ENCODE measurements around the gene SYT8. TPM values are rescaled to one million over a fixed set of nuclear protein-coding genes. Genes with fewer than 3 reads are reported as not detected.

The SYT8 gene
- total RNA-seq, 4 donors from 2014 or later = 1.4 to 4.1 TPM; not detected in 2

GRCh38 chr11:1835671-1836010 is 851 bp downstream of the SYT8 start:
- intact Hi-C loops (cut with DNase I; ENCODE audit: low total_unique reads) (loop anchor here (5.0 kb wide), 1 partner anchor 317 kb away; no protein-coding TSS in a partner anchor), in situ Hi-C loops (cut with MboI; ENCODE audit: low pct_ligation_motif_present in 1 of 4, low pct_unique_long_range_greater_than_20kb in 1 of 4, low sequenced_read_pairs in 3 of 4) (no loop called here)
- Histone ChIP-seq H3K4me1 (peaks cover 29 to 44% (median 41%) of the 10 kb centered on the region in 4 donors), H3K9me3 (no peaks in the 10 kb centered on the region), H3K27ac (no peak overlapping the region), H3K4me3 (no peak overlapping the region), H3K36me3 (no peaks in the 10 kb centered on the region), H3K27me3 (no peaks in the 10 kb centered on the region)
- TF ChIP-seq EP300 (IDR thresholded peaks at IDR 0.05; ENCODE audit: low read depth) (no peak), POLR2A (IDR thresholded peaks at IDR 0.05) (no peak), POLR2AphosphoS5 (IDR thresholded peaks at IDR 0.05) (no peak)
- TF ChIP-seq, protein P1, sequence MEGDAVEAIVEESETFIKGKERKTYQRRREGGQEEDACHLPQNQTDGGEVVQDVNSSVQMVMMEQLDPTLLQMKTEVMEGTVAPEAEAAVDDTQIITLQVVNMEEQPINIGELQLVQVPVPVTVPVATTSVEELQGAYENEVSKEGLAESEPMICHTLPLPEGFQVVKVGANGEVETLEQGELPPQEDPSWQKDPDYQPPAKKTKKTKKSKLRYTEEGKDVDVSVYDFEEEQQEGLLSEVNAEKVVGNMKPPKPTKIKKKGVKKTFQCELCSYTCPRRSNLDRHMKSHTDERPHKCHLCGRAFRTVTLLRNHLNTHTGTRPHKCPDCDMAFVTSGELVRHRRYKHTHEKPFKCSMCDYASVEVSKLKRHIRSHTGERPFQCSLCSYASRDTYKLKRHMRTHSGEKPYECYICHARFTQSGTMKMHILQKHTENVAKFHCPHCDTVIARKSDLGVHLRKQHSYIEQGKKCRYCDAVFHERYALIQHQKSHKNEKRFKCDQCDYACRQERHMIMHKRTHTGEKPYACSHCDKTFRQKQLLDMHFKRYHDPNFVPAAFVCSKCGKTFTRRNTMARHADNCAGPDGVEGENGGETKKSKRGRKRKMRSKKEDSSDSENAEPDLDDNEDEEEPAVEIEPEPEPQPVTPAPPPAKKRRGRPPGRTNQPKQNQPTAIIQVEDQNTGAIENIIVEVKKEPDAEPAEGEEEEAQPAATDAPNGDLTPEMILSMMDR (IDR thresholded peaks at IDR 0.05) = no peak
- WGBS, 2 donors (ENCODE audit: low coverage in 1 of 2) = 78% methylated on average over 12 of the region's 12 CpGs; no CpG with 5 or more reads in 1 of the 2 donors
- DNase-seq = no peak

DNA sequence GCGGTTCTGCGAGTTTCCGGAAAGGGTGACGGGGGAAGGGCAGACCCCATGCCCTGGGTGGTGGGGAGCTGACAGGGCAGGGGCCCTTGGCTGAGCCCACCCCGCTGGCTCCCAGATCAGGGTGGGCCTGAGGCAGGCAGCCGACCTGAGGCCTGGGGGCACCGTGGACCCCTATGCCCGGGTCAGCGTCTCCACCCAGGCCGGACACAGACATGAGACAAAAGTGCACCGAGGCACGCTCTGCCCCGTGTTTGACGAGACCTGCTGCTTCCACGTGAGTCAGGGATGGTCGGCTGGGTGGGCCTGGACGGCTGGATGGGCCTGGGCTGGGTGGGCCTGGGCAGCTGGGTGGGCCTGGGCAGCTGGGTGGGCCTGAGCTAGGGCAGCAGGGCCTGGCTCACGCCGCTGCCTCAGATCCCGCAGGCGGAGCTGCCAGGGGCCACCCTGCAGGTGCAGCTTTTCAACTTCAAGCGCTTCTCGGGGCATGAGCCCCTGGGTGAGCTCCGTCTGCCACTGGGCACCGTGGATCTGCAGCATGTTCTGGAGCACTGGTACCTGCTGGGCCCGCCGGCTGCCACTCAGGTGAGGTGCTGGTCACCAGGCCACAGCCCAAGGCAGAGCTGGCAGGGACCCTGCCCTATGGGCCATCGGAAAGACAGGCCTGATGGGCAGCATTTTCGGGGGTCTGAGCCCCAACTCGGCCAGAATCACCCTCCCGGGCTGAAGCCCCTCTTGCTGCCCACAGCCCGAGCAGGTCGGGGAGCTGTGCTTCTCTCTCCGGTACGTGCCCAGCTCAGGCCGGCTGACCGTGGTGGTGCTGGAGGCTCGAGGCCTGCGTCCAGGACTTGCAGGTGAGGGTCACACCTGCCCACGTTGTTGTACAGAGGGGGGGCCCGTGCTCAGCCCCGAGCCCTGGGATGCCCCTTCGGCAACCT is 1.5 kb downstream of the SYT8 start:
- 93% methylated on average over 23 of the region's 43 CpGs; no CpG with 5 or more reads in 1 of the 2 donors for WGBS, 2 donors (ENCODE audit: low coverage in 1 of 2)
- DNase-seq = no peak
- TF ChIP-seq POLR2A (IDR thresholded peaks at IDR 0.05) (no peak), EP300 (IDR thresholded peaks at IDR 0.05; ENCODE audit: low read depth) (no peak), POLR2AphosphoS5 (IDR thresholded peaks at IDR 0.05) (no peak)
- TF ChIP-seq, protein P1 (IDR thresholded peaks at IDR 0.05) = no peak
- Histone ChIP-seq H3K9me3 (no peaks in the 10 kb centered on the region), H3K4me3 (no peak overlapping the region), H3K4me1 (peaks cover 25 to 39% (median 37%) of the 10 kb centered on the region in 4 donors), H3K27ac (no peak overlapping the region), H3K27me3 (no peaks in the 10 kb centered on the region), H3K36me3 (no peaks in the 10 kb centered on the region)
- intact Hi-C loops (cut with DNase I; ENCODE audit: low total_unique reads) (loop anchor here (5.0 kb wide), 1 partner anchor 316 kb away; no protein-coding TSS in a partner anchor), in situ Hi-C loops (cut with MboI; ENCODE audit: low pct_ligation_motif_present in 1 of 4, low pct_unique_long_range_greater_than_20kb in 1 of 4, low sequenced_read_pairs in 3 of 4) (no loop called here)

- H3K27ac ChIP-seq = no peak overlapping the region
- TF ChIP-seq, protein P1 (IDR thresholded peaks at IDR 0.05) = peak; percentile 82 to 90 (median 83)
- TF ChIP-seq POLR2AphosphoS5 (IDR thresholded peaks at IDR 0.05) (no peak), EP300 (IDR thresholded peaks at IDR 0.05; ENCODE audit: low read depth) (no peak), POLR2A (IDR thresholded peaks at IDR 0.05) (no peak)
- H3K4me1 ChIP-seq = peaks cover 14 to 28% (median 26%) of the 10 kb centered on the region in 4 donors
- intact Hi-C loops (cut with DNase I; ENCODE audit: low total_unique reads) = loop anchor here (5.0 kb wide), 1 partner anchor 315 kb away; no protein-coding TSS in a partner anchor
- H3K36me3 ChIP-seq = no peaks in the 10 kb centered on the region
- no peaks in the 10 kb centered on the region for H3K9me3 ChIP-seq
- no peaks in the 10 kb centered on the region for H3K27me3 ChIP-seq
- peak; percentile 76 for DNase-seq
- in situ Hi-C loops (cut with MboI; ENCODE audit: low pct_ligation_motif_present in 1 of 4, low pct_unique_long_range_greater_than_20kb in 1 of 4, low sequenced_read_pairs in 3 of 4) = no loop called here
- H3K4me3 ChIP-seq = no peak overlapping the region
- 67% methylated on average over 33 of the region's 38 CpGs; no CpG with 5 or more reads in 1 of the 2 donors for WGBS, 2 donors (ENCODE audit: low coverage in 1 of 2)
Observed at GRCh38 chr11:1837171-1838076, 2.6 kb downstream of the SYT8 start.

GRCh38 chr11:1838077-1838425 is 3.3 kb downstream of the SYT8 start:
- Histone ChIP-seq H3K27ac (no peak overlapping the region), H3K9me3 (no peaks in the 10 kb centered on the region), H3K4me1 (peaks cover 7 to 24% (median 19%) of the 10 kb centered on the region in 4 donors), H3K27me3 (no peaks in the 10 kb centered on the region), H3K36me3 (no peaks in the 10 kb centered on the region), H3K4me3 (no peak overlapping the region)
- in situ Hi-C loops (cut with MboI; ENCODE audit: low pct_ligation_motif_present in 1 of 4, low pct_unique_long_range_greater_than_20kb in 1 of 4, low sequenced_read_pairs in 3 of 4) = no loop called here
- WGBS, 2 donors (ENCODE audit: low coverage in 1 of 2) = 59% methylated on average over 17 of the region's 17 CpGs; no CpG with 5 or more reads in 1 of the 2 donors
- DNase-seq = no peak
- TF ChIP-seq, protein P1 (IDR thresholded peaks at IDR 0.05) = peak in 1 of 5 experiments; percentile 9
- TF ChIP-seq EP300 (IDR thresholded peaks at IDR 0.05; ENCODE audit: low read depth) = no peak
- intact Hi-C loops (cut with DNase I; ENCODE audit: low total_unique reads) = loop anchor here (5.0 kb wide), 1 partner anchor 314 kb away; no protein-coding TSS in a partner anchor

Measured in transverse colon (tissue), 4 donors.